Cortex of kidney (tissue), 1 donor: ENCODE results near the gene PIANP.

Experiments used
- DNase-seq: peaks from one replicate; lab custom pipeline; 2025; lab: John Stamatoyannopoulos, UW

Gene PIANP

GRCh38 chr12:6703631-6704030, 3.0 kb upstream of the PIANP start:
- DNase-seq = no peak

GRCh38 chr12:6701078-6701768, 608 bp upstream of the PIANP start:
- DNase-seq = no peak

GRCh38 chr12:6699989-6700645, 498 bp downstream of the PIANP start:
- DNase-seq = no peak

- no peak for DNase-seq
Measured at GRCh38 chr12:6699259-6699988, 1.2 kb downstream of the PIANP start.

GRCh38 chr12:6698352-6699046, 2.1 kb downstream of the PIANP start:
- no peak for DNase-seq

- no peak for DNase-seq
Measured at GRCh38 chr12:6697584-6698351, 2.8 kb downstream of the PIANP start.

GRCh38 chr12:6696690-6697583, 3.7 kb downstream of the PIANP start:
- DNase-seq = no peak

GRCh38 chr12:6695313-6696045, 5.1 kb downstream of the PIANP start:
- no peak for DNase-seq

GRCh38 chr12:6694701-6695100, 5.9 kb downstream of the PIANP start:
- DNase-seq = no peak

GRCh38 chr12:6693832-6694355, 6.7 kb downstream of the PIANP start:
- no peak for DNase-seq

- DNase-seq = no peak
Measured at GRCh38 chr12:6692888-6693287, 7.7 kb downstream of the PIANP start.

- DNase-seq = no peak
Measured at GRCh38 chr12:6691473-6691872, 9.1 kb downstream of the PIANP start.

GRCh38 chr12:6688999-6689882, 11.4 kb downstream of the PIANP start, which contains the start of gene ZNF384:
Gene ZNF384 (minus strand): TSS chr12:6689375. CDS start chr12:6679520, 9,855 bp downstream.
- DNase-seq = peak; percentile 85

GRCh38 chr12:6688543-6688998, 12.0 kb downstream of the PIANP start:
- no peak for DNase-seq

GRCh38 chr12:6685814-6686213, 14.8 kb downstream of the PIANP start:
- no peak for DNase-seq

- no peak for DNase-seq
Measured at GRCh38 chr12:6684609-6685008, 16.0 kb downstream of the PIANP start.

- DNase-seq = no peak
Measured at GRCh38 chr12:6676962-6677361, 23.7 kb downstream of the PIANP start.

GRCh38 chr12:6672143-6672542, 28.5 kb downstream of the PIANP start:
- no peak for DNase-seq
